HG02623 (cell line): Measurements from ENCODE around the gene TANC1.

Experiments
- ATAC-seq: cut with Tn5 transposase; IDR thresholded peaks from one replicate; pipeline ENCODE4 v1.9.1; 2021; ENCODE audit warnings: moderate library complexity; ENCODE audit not compliant: unreplicated experiment

Gene TANC1

DNA sequence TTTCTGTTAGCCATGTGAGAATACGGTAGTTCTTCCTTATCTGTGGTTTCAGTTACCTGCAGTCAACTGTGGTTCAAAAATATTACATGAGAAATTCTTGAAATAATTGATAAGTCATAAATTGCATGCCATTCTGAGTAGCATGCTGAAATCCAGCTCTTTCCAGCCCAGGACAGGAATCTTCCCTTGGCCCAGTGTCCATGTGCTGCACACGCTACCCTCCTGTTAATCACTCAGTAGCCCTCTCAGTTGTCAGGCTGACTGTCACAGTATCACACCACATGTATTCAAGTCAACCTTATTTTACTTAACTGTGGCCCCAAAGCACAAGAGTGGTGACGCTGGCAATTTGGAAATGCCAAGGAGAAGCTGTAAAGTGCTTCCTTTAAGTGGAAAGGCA lies 141.1 kb downstream of the TANC1 start:
- no peak for ATAC-seq

DNA sequence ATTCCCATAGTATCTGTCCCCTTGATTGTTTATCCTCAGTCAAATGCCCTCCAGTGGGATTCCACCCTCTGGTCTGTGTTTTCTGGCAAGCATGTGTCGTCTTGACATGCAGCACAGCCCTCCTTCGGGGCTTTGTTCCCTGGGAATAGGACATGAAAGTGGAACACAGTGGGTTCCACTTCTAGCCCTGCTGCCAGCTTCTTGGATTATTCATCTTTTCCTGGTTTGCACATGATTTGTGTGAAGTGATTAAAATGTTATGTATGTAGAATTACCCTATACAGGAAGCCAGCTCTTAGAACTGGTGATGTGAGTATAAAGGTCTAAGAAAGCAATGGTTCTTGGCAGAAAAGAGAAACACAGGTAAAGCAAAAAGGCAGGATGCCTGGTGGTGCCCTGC lies 142.3 kb downstream of the TANC1 start:
- no peak for ATAC-seq

DNA sequence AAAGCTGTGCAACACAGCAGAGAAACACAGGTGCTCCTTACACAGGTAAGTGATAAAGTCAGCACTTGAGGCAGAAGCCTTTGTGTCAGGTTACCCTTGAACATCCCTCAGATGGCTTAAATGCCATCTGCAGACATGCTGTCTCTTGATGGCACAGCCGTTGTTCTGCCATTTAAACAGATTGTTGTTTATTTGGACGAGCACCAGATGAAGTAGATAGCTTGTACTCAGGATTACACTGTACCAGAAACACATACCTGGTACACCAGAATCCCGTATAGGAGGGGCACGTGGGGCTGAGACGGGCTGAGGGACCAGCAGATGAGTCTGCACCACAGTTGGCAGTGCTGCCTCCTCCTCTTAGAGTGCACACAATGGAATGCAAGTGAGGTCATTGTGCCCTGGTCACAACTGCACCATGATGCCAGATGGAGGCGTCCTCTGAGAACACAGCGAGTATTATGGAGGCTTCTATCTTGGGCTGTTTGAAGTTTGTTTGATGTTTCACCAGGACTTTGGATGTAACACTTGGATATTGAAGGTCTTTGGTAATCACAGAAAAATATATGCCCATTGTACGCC lies 143.0 kb downstream of the TANC1 start:
- no peak for ATAC-seq

DNA sequence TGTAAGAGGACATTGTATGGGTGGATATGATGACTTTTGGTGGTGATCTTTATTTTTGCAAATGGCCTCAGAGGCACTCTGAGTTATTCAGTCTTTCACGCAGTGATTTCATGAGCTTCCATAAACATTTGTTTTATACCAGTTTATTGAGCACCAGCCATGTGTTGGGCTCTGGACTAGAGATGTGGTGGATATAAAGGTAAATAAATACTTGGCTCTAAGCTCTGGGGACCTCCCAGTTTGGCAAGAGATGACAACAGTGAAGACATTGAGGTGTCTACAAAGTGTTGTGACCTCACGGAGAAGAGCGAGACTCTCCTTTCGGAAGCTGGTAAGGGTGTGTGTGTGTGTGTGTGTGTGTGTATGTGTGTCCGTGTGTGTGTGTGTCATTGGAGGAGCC lies 146.4 kb downstream of the TANC1 start:
- ATAC-seq, result no peak

DNA sequence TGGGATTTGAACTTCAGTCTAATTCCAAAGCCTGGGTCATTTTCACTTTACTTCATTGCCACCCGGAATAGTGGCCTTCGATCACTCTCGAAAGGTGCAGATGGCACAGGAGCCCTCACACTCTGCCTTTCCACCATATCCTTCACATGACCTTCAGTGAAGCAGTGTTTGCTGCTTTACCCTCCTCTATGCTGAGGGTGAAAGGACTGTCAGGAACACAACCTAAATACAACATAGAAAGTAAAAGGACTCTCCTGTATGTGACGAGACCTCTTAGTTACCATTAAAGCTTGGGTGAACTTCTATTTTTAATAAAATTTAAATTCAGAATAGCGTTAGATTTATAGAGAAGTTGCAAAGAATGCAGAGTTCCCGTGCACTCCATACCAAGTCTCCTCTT lies 148.5 kb downstream of the TANC1 start:
- no peak for ATAC-seq

DNA sequence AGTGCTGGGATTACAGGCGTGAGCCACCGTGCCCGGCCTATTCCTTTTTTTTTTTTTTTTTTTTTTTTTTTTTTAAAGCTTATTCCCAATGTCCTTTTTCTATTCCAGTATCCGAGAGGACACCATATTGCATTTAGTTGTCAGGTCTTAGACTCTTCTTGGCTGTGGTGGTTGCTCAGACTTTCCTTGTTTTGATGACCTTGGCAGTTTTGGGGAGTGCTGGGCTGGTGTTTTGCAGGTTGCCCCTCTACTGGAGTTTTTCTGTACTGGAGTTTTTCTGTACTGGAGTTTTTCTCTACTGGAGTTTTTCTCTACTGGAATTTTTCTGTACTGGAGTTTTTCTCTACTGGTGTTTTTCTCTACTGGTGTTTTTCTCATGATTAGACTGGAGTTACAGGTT lies 149.2 kb downstream of the TANC1 start:
- no peak for ATAC-seq

DNA sequence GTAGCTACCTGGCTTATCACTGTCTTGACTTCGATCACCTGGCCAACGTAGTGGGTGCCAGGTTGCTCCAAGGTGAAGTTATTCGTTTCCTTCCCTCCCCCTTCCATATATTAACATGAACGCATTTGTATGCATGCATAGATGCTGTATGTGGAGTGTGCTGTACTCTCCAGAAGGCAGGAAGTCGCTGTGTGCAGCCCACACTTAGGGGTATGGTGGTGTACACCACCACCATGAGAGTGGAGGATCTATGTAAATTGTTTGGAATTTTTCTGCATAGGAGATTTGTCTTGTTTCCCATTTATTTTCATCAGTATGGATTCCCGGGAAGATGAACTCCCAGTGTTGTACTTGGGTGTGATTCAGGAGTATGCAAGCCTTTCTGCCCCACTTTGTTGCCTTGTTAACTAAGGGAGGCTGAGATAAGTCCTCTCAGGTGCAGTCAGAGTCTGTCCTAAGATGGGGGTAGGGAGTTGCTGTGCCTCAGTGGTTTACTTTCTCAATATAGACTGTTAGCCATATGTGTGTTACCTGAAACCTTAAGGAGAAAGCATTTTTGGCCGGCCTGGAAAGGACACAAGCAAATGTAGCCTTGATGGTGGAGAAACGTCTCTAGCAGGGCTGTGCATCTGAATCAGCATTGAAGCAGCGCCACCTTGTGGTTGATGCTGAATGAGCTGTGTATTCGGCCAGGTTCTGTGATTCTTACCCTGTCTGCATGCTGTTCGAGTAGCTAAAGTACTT lies 149.8 kb downstream of the TANC1 start:
- ATAC-seq, result peak; percentile 85

DNA sequence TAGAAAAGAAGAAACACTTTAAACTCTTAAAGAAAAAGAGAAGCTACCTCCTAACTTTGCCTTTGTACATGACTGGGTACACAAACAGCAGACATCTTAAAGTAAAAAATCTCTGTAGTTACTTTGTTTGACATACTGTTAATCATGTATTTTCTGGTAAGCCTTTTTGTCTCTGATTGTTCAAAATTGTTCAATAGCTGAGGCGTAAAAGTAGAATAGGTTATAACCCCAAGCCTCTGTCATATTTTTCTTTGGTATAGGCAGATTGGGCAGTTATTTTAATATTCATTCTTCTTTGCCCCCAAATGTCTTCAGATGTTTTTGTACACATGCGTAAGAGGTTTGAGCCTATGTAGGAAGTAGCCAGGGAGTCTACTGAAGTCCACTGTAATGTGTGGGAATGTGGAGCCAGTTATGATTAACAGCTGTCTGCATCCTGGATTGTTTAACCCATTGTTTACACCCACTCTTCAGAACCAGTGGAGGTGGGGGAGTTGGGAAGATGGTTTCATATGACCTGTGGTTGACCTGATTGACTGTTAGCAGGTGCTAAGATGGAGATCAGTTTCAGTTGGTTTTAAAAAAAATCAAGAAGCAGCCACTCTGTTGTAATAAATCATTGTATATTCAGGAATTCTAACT lies 150.5 kb downstream of the TANC1 start:
- ATAC-seq, result no peak

DNA sequence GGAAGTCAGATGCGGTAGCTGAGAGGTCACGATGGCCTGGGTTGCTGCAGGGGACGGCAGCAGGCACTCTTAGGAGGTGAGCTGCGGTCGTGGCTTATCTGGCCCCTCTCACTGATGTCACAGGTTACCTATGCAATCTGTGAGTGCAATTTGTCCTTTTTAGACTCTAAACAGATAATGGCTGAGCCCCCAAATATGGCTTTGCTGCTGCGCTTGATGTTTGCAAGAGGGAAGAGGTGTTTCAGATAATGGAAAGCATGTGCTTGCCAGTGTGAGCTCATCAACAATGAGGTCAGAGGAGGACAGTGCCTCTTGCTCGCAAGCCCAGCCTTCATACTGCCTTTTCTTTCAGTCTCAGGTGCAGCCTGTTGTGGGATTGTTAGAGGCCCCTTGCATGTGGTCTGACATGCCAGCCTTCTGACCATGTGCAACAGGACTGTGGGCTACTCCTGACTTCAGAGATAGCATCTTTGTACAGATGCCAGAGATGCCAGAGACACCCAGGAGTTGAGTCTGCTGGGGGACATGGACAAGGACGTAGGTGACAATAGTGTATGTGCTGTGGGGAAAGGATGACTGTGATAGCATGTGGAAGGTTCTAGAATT lies 151.3 kb downstream of the TANC1 start:
- no peak for ATAC-seq

DNA sequence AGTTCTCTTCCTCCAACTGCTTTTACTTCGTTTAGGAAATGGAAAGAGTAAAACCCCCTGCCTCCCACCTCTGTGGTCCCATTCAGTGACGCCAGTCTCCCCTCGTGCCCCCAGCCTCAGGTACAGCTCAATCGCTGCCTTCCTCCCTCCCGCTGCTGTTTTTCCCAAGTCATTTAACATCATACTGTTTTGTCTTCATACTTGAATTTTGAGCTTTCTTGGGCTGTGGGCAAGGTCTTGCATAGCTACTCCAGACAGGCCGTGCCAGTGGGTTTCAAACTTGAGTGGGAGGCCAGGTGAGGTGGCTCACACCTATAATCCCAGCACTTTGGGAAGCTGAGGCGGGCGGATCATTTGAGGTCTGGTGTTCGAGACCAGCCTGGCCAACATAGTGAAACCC lies 155.3 kb downstream of the TANC1 start:
- no peak for ATAC-seq

DNA sequence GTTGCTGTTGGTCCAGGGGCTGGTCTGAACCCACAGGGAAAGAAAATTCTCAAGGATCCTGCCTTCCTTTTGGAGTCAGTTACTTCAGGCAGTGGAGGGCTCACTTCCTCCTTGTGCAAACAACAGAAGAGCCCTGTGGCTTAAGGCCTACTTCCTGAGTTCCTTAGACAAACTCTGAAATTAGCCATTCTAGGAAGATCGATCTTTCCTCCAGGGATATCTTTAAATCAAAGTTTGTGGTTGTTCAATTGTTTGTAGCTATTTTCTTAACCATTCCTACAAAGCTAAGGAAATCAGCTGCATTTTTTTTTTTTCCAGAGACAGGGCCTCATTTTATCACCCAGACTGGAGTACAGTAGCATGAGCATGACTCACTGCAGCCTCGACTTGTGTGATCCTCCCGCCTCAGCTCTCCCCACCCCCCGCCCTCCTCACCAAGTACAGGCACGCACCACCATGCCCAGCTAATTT lies 156.0 kb downstream of the TANC1 start:
- no peak for ATAC-seq

DNA sequence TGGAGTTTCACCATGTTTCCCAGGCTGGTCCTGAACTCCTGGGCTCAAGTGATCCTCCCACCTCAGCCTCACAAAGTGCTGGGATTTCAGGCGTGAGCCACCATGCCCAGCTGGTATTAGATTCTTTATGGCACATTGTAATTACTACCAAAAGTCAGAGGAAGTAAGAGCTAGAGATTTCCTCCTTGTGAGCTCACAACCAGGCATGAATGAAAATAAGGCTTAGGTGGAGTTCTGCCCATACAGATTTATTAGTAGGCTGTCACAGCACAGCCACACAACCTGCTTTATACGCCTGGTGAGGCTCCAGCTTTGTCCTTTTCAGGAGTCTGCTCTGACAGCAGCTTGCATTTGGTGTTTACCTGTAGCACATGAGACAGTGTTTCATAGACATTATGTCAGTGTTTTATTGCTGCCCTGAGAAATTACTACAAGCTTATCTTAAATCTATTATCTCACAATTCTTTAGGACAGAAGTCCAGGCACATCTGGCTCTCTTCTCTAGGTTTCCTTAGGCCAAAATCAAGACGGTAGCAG lies 156.6 kb downstream of the TANC1 start:
- no peak for ATAC-seq

DNA sequence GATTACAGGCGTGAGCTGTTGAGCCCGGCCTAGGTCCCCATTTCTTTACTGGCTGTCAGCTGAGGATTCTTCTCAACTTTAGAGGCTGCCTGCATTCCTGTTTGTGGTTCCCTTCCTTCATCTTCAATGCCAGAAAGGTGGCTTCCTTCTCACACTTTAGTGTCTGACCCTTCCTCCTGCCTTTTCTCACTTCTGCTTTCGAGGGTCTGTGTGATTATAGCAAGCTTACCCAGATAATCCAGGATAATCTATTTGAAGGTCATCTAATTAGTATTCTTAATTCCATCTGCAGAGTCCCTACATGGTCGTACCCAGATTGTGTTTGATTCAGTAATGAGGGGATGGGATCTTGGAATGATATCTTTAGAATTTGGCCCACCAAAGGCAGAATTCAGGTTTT lies 157.4 kb downstream of the TANC1 start:
- no peak for ATAC-seq

DNA sequence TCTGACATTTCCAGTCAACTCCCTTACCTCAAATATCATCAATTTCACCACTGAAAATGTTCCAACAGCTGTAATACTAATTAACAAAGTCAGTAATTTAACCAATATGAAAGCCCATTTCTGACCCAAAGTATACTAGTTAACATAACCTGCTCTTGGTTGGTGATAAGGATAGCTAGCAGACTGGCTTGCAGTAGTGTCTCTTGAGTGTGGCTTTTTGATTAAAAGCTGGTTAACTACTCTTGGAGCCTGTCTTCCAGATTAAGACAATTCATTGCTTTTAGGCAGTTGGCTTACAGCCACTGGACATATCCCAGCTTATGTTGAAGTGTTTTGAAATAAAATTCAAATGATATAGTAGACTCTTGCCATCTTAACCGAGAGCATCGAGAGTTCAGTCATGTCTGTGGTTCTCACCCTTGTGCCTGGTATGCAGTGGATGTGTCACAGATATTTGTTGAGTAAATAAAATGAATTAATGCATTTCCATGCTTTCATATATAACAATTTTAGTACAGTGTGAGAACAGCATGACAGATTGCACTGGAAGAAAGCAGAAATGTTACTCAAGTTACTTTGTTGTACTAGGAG lies 158.1 kb downstream of the TANC1 start:
- no peak for ATAC-seq

DNA sequence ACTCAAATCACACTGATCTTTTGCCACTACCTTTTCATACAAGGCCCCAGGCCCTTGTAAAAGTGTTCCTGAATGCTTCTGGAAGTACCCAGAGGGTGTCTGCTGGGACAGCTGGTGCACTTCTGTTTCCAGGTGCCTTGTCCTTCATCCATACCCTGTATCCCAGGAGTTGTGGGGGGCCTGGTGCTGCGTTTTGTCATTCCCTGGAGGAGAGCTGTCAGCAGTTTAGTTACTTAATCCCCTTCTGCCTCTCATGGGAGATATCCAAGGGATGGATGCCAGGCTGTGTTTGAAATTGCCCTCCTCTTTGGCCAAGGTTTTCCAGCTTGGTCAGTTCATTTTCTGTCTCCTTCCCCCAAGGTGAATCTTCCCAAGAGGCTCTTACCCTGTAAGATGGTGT lies 159.8 kb downstream of the TANC1 start:
- ATAC-seq, result no peak

DNA sequence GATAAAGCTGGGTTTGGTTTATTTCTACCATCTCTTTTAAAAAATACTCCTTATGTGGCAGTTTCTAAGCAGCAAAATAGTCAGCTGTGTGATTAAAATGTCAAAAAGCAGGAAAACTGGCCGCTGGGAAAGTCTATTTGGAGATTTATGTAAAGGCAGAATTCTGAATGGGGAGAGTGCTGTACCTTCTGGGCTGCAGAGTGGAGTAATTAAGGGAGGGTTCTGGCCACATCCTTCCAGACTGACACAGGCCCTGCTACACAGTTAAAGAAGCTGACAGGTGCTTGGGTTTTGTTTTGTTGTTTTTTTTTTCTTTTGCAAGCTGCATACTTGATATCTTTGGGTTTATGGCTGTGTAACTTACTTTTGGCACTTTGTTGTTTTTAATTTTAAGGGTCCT lies 160.8 kb downstream of the TANC1 start:
- no peak for ATAC-seq

DNA sequence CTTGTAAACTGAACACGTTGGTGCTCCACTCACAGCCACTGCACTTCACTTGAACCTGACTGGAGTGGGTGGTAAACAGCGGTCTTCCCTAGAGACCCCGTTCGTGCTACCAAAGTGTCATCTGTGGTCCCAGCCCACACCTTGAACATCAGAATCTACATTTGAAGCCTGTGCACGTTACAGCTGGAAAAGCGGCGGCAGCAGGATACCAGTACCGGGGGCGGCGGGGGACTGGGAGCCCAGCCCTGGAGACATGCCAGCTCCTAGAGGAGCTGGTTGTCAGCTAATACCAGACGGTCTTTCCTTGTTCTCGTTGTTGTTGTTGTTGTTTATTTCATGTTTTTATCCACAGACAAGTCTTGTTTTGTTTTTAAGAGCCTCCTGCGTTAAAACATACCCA lies 161.4 kb downstream of the TANC1 start:
- ATAC-seq, result no peak

DNA sequence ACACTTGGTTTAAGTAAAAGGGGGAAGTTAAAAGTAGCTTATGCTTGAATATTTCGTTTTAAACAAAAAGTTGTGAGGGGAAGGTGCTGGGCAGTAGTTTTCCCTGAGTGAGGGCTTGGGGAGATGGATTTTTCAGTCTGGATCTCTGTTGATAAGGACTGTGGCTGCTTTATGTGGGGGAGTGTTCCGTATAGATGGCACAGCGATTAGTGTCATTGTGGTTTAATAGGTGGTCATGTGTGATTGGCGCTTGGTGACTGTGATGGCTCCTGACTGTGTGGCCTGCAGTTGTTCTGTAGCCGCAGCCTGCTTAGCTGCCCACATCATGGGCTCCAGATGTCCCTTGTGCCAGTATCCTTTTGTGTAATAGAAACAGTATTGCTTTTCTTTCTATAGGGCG lies 161.9 kb downstream of the TANC1 start:
- no peak for ATAC-seq

DNA sequence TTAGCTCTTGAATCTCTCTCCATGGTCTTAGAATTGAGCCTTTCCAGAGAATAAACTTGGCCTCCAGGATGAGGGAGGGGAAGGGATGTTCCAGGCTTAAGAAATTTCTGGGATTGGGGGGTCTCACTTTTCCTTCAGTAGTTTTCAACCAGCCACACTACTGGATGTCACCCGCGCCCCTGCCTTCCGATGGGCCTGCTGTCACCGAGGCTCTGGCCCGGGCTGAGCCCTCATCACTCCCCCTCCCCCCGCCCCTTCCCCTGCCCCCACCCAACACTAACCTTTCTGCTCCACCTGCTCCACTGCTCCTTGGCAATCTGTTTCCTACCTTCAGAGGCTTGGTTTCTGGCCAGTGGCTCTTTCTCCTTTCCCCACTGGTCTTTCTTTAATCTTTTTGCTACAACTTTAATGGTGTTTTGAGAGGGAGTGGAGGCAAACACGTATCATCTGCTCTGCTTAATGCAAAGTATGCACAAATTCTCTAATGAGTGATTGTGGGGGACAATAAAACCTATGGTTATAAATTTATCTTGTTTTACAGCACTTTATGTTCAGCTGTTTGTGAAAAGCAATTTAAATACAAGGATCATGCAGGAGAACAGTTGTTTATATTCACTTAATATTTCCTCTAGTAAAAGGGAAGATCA lies 162.9 kb downstream of the TANC1 start:
- no peak for ATAC-seq

DNA sequence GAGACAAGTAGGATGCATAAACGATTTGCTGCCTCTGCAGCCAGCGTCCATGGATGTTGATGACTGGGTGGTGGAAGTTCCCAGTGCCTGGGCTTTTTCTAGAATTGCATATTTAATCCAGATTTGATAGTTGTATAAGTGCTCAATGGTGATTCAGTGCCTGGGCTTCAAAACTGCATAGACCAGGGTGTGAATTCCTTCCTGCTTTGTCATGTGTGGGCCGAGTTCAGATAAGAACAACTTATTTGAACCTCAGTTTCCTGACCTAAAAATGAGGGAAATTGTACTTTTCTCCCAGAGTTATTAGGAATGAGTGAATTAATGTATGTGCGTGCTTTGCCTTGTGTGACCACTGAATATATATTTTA lies 163.5 kb downstream of the TANC1 start:
- ATAC-seq, result no peak

DNA sequence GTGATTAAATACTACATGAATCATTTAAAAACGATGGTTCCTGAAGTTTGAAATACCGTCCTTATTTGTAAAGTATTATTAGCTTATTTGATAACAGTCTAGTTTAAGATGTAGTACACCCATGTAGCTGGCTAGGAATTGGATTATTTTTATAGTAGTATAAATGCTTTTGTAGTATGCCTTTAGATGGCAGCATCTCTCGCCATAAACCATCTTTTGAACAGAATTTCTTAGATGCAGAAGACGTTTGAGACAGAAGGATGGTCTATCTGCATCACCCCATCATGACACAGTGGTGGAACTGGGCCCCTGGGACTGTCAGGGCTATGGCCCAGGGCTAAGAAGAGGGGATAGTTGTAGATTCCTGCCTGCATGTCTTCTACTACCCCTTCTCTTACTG lies 165.4 kb downstream of the TANC1 start:
- ATAC-seq, result no peak
